GM15510 (cell line): ENCODE data around the gene AKT1.

Experiments
- POLR2A ChIP-seq: IDR thresholded peaks from 3 replicates; pipeline ENCODE4 v1.6.1; 2011; ENCODE audit warnings: borderline replicate concordance; ENCODE audit not compliant: insufficient read length; ENCODE audit errors: extremely low read depth

AKT1 gene

GRCh38 chr14:104803280-104803911 is 7.8 kb upstream of the AKT1 start:
- TF ChIP-seq POLR2A: no peak

DNA sequence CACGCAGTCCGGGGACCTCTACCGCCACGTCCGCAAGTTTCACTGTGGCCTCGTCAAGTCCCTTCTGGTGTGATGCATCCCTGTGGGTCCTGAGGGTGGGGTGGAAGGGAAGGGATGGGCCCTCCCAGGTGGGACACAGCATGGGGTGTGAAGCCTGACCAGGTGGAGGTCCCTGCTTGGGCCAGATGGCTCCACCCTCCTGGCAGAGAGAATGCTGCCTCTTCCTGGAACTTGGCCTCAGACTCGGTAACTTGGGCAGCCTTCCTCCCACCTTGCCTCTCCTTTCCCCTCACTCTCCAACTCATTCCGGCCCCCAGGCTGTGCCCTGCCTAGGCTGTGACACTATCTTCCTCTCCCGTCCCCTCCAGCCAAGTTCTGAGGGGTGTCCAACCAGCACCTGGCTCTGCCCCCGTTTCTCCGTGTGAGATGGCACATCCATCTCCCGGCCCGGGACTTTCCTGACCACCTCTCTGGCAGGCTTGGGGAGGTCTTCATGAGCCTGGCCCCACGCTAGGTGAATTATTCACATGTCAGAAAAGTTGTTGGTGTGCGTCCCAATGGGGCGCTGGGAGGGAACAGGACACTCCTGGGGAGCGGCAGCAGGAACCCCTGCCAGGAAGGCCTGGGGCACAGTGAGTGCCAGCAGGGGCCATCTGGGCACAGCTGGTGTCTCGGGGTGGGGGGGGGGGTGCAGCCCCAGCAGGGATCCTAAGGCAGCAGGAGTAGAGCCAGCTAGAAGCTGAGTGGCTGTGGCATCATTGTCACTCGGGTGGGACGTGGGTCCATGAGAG is 7.0 kb upstream of the AKT1 start:
- no peak for TF ChIP-seq POLR2A

DNA sequence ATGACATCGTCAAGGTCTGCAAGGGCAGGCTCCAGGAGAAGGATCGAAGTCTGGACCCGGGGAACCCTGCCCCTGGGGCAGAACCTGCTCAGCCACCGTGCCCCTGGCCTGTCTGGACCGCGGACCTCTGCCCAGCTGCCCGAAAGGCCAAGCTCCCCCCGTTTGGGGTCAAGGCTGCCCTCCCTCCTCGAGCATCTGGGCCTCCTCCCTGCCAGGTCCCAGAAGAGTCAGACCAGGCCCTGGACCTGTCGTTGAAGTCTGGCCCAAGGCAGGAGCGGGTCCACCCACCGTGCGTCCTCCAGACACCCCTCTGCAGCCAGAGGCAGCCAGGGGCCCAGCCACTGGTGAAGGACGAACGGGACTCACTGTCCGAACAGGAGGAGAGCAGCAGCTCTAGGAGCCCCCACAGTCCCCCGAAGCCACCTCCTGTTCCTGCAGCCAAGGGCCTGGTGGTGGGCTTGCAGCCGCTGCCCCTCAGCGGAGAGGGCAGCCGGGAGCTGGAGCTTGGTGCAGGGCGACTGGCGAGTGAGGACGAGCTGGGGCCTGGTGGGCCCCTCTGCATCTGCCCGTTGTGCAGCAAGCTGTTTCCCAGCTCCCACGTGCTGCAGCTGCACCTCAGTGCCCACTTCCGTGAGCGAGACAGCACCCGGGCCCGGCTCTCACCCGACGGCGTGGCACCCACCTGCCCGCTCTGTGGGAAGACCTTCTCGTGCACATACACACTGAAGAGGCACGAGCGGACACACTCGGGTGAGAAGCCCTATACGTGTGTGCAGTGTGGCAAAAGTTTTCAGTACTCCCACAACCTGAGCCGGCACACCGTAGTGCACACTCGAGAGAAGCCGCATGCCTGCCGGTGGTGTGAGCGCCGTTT is 6.2 kb upstream of the AKT1 start:
- no peak for TF ChIP-seq POLR2A

GRCh38 chr14:104800771-104801519 is 5.4 kb upstream of the AKT1 start, which contains the start of gene ZBTB42:
TSS of gene ZBTB42 (plus strand) at chr14:104801101. CDS start at chr14:104801198, 97 bp downstream.
- peak; percentile 36 for TF ChIP-seq POLR2A

GRCh38 chr14:104800015-104800770 is 4.6 kb upstream of the AKT1 start:
- TF ChIP-seq POLR2A: no peak

GRCh38 chr14:104799244-104800014 is 3.9 kb upstream of the AKT1 start:
- no peak for TF ChIP-seq POLR2A

GRCh38 chr14:104798300-104799243 is 3.0 kb upstream of the AKT1 start:
- TF ChIP-seq POLR2A: no peak

DNA sequence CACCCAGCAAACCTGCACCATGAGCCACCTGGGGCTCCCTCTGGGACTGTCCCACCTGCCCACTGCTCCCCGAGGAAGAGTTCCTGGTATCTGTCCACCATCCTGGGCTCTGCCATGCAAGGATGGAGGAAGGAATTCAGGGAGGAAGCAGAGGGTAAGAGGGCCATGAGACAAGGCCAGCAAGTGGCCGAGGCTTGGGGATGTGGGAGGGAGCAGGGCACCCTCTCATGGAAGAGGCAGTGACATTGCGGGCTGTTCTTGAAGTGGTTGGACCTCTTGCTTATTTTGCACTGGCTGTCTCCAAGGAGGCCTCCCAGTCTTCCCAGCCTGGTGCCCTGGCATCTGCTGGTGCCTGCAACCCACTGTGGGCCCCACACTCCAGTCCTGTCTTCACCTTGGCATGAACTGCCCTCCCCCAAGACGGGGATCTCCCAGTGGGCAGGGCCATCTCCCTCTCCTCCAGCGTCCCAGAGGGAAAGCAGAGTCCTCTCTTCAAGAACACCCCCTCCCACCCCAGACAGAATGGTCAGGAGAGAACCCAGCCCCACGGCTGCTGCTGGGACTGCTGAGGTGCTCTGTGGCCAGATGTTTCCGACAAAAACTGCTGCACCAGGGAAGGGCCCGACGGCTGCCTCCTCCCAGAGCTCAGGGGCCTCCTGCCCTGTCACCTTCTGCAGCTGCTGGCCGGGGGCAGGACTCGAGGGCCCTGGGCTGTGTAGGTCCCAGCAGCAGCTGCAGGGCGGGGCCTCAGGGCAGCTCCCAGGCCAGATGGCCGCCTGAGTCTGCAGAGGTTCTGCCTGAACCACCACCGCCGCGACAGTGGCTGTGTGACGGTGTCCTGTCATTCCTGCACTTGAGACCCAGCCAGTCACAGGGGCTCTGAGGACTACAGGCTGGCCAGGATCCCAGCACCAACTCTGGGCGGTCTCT is 1.8 kb upstream of the AKT1 start:
- TF ChIP-seq POLR2A: no peak

GRCh38 chr14:104796687-104797081 is 1.1 kb upstream of the AKT1 start:
- no peak for TF ChIP-seq POLR2A

DNA sequence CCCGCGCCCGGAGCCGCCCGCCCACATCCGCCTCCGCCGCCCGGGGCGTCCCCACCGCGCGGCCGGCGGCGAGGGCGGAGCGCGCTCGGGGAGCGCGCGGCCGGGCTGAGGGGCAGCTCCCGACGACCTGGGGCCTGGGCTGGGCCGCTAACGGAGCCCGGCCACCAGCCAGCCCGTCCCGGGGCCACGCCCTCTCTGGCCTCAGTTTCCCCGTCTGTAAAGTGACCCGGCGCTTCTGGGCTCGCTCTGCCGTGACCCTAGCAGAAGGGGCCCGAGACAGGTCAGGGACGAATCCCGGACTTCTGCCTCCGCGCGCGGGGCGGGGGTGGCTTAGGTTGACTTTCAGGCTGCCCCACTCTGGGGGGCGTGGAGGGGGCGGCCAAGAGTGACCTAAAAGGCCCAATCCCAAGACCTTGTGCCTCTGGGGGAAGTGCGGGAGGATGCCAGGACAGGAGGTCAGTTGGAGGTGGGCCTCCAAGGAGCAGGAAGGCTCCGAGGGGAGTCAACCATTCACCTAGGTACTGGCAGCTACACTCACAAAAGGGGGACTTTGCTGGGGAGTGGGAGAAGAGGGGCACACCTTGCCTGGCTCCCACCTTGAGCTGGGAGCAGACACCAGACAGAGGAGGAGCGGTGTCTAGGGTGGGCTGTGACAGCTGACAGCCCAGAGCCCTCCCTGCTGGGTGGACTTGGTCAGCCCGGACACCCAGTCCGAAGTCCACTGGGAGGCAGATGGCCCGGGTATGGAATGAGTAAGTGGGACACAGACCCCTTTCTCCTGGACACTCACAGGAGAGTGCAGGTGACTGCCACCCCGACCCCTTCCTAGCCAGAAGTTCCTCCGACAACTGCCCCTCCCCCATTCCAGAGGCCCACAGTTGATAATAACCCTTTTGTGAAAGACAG is 486 bp upstream of the AKT1 start:
- TF ChIP-seq POLR2A: peak; percentile 62
